MM.1S (cell line): ENCODE results near the gene PLAC1.

ENCODE experiments used
- DNase-seq: peaks from one replicate; pipeline ENCODE4 v3.0.0-alpha.2; 2015
- H2AFZ ChIP-seq: fragments of 300-600 bp; sonication (generic); 2 replicates; pipeline ENCODE4 v1.6.0; 2016; ENCODE audit warnings: antibody characterized with exemption, low read length
- H3F3A ChIP-seq: fragments of 300-600 bp; sonication (generic); 2 replicates; pipeline ENCODE4 v1.6.1; 2016; ENCODE audit warnings: mild to moderate bottlenecking, antibody characterized with exemption, low read length, moderate library complexity, mixed read lengths; ENCODE audit not compliant: insufficient read depth
- H3K27ac ChIP-seq: fragments of 300-600 bp; sonication (generic); 2 replicates; pipeline ENCODE4 v1.5.1; 2016; ENCODE audit warnings: mild to moderate bottlenecking, low read length
- H3K27me3 ChIP-seq: fragments of 300-600 bp; sonication (generic); replicated peaks from 2 replicates; pipeline ENCODE4 v1.6.0; 2016; ENCODE audit warnings: low read length; ENCODE audit not compliant: insufficient read depth
- H3K36me3 ChIP-seq: fragments of 300-600 bp; sonication (generic); replicated peaks from 2 replicates; pipeline ENCODE4 v1.6.1; 2016; ENCODE audit warnings: mild to moderate bottlenecking, low read length, mixed read lengths; ENCODE audit not compliant: insufficient read depth
- H3K4me1 ChIP-seq: fragments of 300-600 bp; sonication (generic); 2 replicates; pipeline ENCODE4 v1.6.1; 2016; ENCODE audit warnings: low read length, mixed read lengths
- H3K4me2 ChIP-seq: fragments of 300-600 bp; sonication (generic); 2 replicates; pipeline ENCODE4 v1.6.0; 2016; ENCODE audit warnings: low read depth, low read length
- H3K4me3 ChIP-seq: fragments of 300-600 bp; sonication (generic); 2 replicates; pipeline ENCODE4 v1.5.1; 2016; ENCODE audit warnings: low read length, mixed read lengths
- H3K79me2 ChIP-seq: fragments of 300-600 bp; sonication (generic); 2 replicates; pipeline ENCODE4 v1.6.1; 2016; ENCODE audit warnings: mixed run types, low read length, mixed read lengths
- H3K9ac ChIP-seq: fragments of 300-600 bp; sonication (generic); 2 replicates; pipeline ENCODE4 v1.6.1; 2016; ENCODE audit warnings: low read length, mixed read lengths
- H3K9me2 ChIP-seq: fragments of 300-600 bp; sonication (generic); replicated peaks from 2 replicates; pipeline ENCODE4 v1.6.1; 2016; ENCODE audit warnings: mild to moderate bottlenecking, low read length, mixed read lengths; ENCODE audit not compliant: insufficient read depth
- H3K9me3 ChIP-seq: fragments of 300-600 bp; sonication (generic); replicated peaks from 2 replicates; pipeline ENCODE4 v1.6.1; 2016; ENCODE audit warnings: mild to moderate bottlenecking, low read length, mixed read lengths; ENCODE audit not compliant: insufficient read depth
- H4K20me1 ChIP-seq: fragments of 300-600 bp; sonication (generic); 2 replicates; pipeline ENCODE4 v1.6.1; 2016; ENCODE audit warnings: mild to moderate bottlenecking, low read length, moderate library complexity, mixed read lengths; ENCODE audit not compliant: insufficient read depth
- EZH2 ChIP-seq: fragments of 300-600 bp; sonication (generic); optimal IDR thresholded peaks from 2 replicates; pipeline ENCODE3; 2017; ENCODE audit warnings: low read depth, mild to moderate bottlenecking, antibody characterized with exemption, low read length, mixed read lengths
- EZH2phosphoT487 ChIP-seq: fragments of 300-600 bp; sonication (generic); IDR thresholded peaks from 2 replicates; pipeline ENCODE4 v1.6.1; 2018; ENCODE audit warnings: antibody characterized with exemption, low read length
- TF ChIP-seq, protein P1 (sequence below): fragments of 300-600 bp; sonication (generic); IDR thresholded peaks from 2 replicates; pipeline ENCODE4 v1.5.1; 2016; ENCODE audit warnings: antibody characterized with exemption, low read length, mixed read lengths

PLAC1 gene

DNA sequence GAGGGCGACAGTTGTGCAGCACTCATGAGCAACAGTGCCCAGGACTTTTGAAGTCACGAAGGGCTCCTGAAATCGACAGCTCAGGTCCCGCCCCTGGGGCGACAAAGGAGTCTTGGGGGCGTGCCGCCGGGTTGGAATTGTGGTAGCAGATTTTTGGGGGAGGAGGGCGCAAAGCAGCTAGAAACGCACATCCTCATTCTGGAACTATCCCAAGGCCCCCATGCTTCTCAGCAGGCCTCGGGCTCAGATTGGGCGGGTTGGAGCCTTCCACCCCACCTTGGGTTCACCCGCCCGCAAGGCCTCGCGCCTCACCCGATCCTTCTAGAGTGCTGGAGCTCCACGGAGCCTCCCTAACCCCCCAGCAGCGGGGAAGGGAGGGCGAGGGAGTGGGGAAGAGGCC is 112.8 kb downstream of the PLAC1 start:
- Histone ChIP-seq H3F3A (peaks cover 6% of the 10 kb centered on the region; the same call in 1 of the 2 replicates), H3K9me3 (no peaks in the 10 kb centered on the region), H3K4me1 (0 out of 2 replicates have a peak, but pooled peaks cover 3% of the 10 kb centered on the region), H3K9me2 (no peaks in the 10 kb centered on the region), H3K27ac (no peak overlapping the region), H3K9ac (no peak overlapping the region), H3K36me3 (no peaks in the 10 kb centered on the region), H3K4me2 (no peak overlapping the region), H3K79me2 (no peaks in the 10 kb centered on the region), H4K20me1 (no peaks in the 10 kb centered on the region), H3K4me3 (no peak overlapping the region), H3K27me3 (no peaks in the 10 kb centered on the region), H2AFZ (no peak overlapping the region)
- TF ChIP-seq, protein P1, sequence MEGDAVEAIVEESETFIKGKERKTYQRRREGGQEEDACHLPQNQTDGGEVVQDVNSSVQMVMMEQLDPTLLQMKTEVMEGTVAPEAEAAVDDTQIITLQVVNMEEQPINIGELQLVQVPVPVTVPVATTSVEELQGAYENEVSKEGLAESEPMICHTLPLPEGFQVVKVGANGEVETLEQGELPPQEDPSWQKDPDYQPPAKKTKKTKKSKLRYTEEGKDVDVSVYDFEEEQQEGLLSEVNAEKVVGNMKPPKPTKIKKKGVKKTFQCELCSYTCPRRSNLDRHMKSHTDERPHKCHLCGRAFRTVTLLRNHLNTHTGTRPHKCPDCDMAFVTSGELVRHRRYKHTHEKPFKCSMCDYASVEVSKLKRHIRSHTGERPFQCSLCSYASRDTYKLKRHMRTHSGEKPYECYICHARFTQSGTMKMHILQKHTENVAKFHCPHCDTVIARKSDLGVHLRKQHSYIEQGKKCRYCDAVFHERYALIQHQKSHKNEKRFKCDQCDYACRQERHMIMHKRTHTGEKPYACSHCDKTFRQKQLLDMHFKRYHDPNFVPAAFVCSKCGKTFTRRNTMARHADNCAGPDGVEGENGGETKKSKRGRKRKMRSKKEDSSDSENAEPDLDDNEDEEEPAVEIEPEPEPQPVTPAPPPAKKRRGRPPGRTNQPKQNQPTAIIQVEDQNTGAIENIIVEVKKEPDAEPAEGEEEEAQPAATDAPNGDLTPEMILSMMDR: no peak
- TF ChIP-seq EZH2 (no peak), EZH2phosphoT487 (no peak)
- DNase-seq: no peak

DNA sequence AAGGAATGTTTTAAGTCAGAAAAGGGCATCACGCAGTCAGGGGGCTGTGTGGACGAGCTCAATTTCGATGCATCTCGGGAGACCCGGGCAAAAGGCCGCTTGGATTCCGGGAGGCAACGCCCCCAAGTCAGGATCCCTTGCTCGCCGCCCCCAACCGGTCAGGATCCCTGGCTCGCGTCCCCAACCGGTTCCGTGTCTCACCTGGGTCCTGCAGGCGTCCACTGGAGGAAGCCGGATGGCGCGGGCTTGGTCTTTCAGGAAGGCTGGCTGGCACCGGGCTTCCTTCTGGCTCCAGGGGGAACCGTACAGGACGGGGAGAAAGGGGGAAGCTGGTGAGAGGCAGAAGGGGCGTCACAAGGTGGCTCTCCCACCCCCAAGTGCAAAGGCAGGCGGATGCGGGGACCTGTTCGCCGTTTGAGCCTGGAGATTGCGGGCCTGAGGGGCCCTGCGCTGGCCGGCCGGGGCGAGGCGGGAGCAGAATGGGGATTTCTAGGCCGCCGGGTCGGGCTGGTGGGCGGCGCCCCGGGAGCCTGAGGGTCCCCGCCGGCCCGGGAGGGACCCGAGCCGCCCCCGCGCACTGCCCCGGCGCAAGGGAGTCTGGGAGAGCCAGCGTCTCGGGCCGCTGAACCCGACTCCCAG is 113.6 kb downstream of the PLAC1 start:
- Histone ChIP-seq H3K79me2 (no peaks in the 10 kb centered on the region), H3K9me2 (no peaks in the 10 kb centered on the region), H3K4me2 (no peak overlapping the region), H3K27ac (no peak overlapping the region), H2AFZ (no peak overlapping the region), H4K20me1 (no peaks in the 10 kb centered on the region), H3K9ac (no peak overlapping the region), H3F3A (peaks cover 6% of the 10 kb centered on the region; the same call in 1 of the 2 replicates), H3K4me1 (0 out of 2 replicates have a peak, but pooled peaks cover 3% of the 10 kb centered on the region), H3K27me3 (no peaks in the 10 kb centered on the region), H3K9me3 (no peaks in the 10 kb centered on the region), H3K4me3 (no peak overlapping the region), H3K36me3 (no peaks in the 10 kb centered on the region)
- DNase-seq: no peak
- TF ChIP-seq, protein P1: no peak
- TF ChIP-seq EZH2: no peak
- no peak for TF ChIP-seq EZH2phosphoT487

DNA sequence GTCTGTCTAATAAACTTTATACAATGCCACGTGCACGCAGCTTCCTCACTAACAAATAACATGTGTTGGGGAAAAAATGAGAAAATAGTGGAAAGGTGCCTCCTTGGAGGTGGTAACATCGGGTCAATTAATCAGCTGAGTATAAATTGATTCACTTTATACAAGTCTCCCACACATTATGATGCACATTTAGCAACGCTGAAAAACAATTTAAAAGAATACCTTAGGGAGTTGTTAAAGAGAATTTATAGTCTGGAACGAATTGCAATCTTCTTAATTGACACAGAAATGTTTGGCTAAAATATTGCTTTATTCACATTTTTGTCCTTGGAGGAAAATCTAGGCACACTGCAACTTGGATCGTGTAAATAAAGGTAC is 114.1 kb downstream of the PLAC1 start:
- Histone ChIP-seq H3K9me3 (no peaks in the 10 kb centered on the region), H3K79me2 (no peaks in the 10 kb centered on the region), H3K9ac (no peak overlapping the region), H3F3A (peaks cover 4% of the 10 kb centered on the region; the same call in 1 of the 2 replicates), H3K4me1 (0 out of 2 replicates have a peak, but pooled peaks cover 3% of the 10 kb centered on the region), H2AFZ (no peak overlapping the region), H3K27me3 (no peaks in the 10 kb centered on the region), H3K4me3 (no peak overlapping the region), H4K20me1 (no peaks in the 10 kb centered on the region), H3K27ac (no peak overlapping the region), H3K4me2 (no peak overlapping the region), H3K9me2 (no peaks in the 10 kb centered on the region), H3K36me3 (no peaks in the 10 kb centered on the region)
- TF ChIP-seq, protein P1: no peak
- no peak for TF ChIP-seq EZH2phosphoT487
- no peak for TF ChIP-seq EZH2
- DNase-seq: no peak
